NB4 (cell line): ENCODE results near the gene SAT2.

Experiments
- DNase-seq: peaks from one replicate; pipeline ENCODE4 v3.0.0; 2010; ENCODE audit warnings: low read depth
- H3K4me3 ChIP-seq: one replicate; pipeline ENCODE4 v1.5.1; 2011; ENCODE audit warnings: mild to moderate bottlenecking, low read depth, low read length, moderate library complexity
- MYC ChIP-seq: IDR thresholded peaks from 2 replicates; pipeline ENCODE4 v1.6.1; 2011; ENCODE audit warnings: low read depth, low read length
- POLR2A ChIP-seq: IDR thresholded peaks from 2 replicates; pipeline ENCODE4 v1.6.1; 2011; ENCODE audit warnings: mild to moderate bottlenecking; ENCODE audit not compliant: insufficient read length; ENCODE audit errors: extremely low read depth
- TF ChIP-seq, protein P1 (sequence below): IDR thresholded peaks from one replicate; pipeline ENCODE4 v1.5.1; 2012; ENCODE audit warnings: low read depth, low read length
- TF ChIP-seq, protein P2 (sequence below): IDR thresholded peaks from 2 replicates; pipeline ENCODE4 v1.6.1; 2011; ENCODE audit warnings: low read depth, low read length

The SAT2 gene

DNA sequence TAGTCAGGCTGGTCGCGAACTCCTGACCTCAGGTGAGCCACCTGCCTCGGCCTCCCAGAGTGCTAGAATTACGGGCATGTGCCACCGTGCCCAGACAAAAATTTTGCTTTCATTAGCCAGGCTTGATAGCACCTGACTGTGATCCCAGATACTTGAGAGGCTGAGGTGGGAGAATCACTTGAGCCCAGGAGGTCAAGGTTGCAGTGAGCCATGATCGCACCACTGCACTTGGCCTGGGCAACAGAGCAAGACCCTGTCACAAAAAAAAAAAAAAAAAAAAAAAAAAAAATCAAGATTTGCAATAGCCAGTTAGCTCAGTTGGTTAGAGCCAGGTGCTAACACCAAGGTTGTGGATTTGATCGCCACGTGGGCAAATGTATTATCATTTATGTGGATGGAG, 6.8 kb downstream of the SAT2 start:
- no peak for DNase-seq
- TF ChIP-seq, protein P1, sequence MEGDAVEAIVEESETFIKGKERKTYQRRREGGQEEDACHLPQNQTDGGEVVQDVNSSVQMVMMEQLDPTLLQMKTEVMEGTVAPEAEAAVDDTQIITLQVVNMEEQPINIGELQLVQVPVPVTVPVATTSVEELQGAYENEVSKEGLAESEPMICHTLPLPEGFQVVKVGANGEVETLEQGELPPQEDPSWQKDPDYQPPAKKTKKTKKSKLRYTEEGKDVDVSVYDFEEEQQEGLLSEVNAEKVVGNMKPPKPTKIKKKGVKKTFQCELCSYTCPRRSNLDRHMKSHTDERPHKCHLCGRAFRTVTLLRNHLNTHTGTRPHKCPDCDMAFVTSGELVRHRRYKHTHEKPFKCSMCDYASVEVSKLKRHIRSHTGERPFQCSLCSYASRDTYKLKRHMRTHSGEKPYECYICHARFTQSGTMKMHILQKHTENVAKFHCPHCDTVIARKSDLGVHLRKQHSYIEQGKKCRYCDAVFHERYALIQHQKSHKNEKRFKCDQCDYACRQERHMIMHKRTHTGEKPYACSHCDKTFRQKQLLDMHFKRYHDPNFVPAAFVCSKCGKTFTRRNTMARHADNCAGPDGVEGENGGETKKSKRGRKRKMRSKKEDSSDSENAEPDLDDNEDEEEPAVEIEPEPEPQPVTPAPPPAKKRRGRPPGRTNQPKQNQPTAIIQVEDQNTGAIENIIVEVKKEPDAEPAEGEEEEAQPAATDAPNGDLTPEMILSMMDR = no peak
- TF ChIP-seq, protein P2, sequence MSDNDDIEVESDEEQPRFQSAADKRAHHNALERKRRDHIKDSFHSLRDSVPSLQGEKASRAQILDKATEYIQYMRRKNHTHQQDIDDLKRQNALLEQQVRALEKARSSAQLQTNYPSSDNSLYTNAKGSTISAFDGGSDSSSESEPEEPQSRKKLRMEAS = no peak
- TF ChIP-seq MYC = no peak
- no peak for TF ChIP-seq POLR2A
- no peak overlapping the region for H3K4me3 ChIP-seq

DNA sequence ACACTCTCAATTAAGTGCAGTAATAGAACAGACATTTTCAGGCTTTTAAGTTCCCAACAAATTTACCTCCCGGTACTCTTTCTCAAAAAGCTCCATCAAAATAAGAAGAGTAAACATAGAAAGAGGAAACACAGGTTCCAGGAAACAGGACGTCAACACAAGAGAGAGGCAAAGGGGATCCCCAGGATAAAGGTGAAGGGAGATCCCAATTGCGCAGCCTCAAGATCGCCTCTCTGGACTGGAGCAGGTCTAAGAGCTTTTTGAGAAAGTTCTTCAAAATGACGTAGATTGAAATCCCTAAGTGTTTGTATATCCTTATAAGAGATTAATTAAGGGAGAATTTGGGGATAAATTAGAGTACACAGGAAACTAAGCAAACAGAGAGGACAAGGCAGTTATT, 9.0 kb downstream of the SAT2 start:
- H3K4me3 ChIP-seq = no peak overlapping the region
- TF ChIP-seq, protein P1 = no peak
- TF ChIP-seq POLR2A (no peak), MYC (no peak)
- TF ChIP-seq, protein P2 = no peak
- DNase-seq = no peak

DNA sequence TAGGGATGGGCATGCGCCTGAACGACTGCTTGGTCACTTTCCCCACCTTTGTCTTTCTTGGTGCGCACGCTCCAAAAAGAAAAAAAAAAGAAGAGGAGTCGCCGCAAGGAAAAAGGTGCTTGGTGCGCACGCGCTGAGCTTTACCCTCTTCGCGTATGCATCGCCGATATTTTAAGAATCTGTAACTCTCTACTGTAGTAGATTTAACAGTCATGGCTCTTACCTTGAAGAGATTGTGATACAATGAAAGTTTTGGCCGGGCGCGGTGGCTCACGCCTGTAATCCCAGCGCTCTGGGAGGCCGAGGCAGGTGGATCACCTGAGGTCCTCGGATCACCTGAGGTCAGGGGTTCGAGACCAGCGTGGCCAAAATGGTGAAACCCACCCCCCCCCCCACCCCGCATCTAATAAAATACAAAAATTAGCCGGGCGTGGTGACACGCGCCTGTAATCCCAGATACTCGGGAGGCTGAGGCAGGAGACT, 12.3 kb downstream of the SAT2 start:
- peak overlapping the region; percentile 42 for H3K4me3 ChIP-seq
- DNase-seq = no peak
- TF ChIP-seq POLR2A = peak; percentile 21
- TF ChIP-seq, protein P2 = no peak

DNA sequence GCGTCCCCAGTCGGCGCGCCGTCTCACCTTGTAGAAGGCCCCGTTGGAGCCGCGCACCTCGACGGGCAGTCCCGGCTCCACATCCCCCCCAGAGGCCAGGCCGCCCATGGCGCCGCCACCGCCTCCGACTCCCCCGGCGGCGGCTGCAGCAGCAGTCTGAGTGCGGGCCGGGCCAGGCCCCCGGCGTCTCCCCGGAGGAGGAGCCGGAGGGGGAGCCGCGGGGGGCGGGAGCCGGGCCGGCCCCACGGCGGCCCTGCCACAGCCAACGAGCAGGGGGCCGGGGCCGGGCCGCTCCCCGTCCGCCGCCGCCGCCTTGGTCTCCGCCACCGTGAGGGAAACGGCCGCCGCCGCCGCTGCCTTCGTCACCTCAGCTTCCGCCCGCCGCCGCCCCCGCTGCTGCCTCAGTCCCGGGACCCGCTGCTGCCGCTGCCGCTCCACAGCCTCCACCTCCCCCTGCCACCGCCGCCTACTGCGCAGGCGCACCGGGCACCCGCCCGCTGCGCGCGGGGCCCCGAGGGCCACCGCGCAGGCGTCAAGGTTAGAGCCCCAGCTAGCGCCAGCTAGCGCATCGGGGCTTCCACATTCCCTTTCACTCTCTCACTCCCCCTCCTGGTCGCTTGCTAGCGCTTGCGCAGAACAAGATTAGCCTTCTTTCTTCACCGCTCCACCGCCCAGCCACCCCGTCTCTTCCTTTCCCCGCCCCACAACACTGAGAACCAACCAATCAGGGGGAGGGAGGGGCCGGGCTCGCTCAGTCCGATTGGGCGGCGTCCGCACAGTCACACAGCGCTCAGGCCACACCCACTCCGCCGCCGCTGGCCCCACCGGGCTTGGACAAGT, 13.0 kb downstream of the SAT2 start, which contains the start of gene FXR2:
Gene FXR2, minus strand, starts transcription at position 473 of the 840 bp plus-strand sequence. Its CDS starts 365 bp downstream, at position 108.
- peak; percentile 98 for DNase-seq
- H3K4me3 ChIP-seq = peak within 1 kb of the TSS; percentile 85
- TF ChIP-seq POLR2A (peak; percentile 57), MYC (0 out of 2 replicates have a peak, but pooled peaks have one; percentile 27)
- TF ChIP-seq, protein P2 = peak; percentile 38; the same call in 1 of the 2 replicates
- TF ChIP-seq, protein P1 = peak; percentile 50

DNA sequence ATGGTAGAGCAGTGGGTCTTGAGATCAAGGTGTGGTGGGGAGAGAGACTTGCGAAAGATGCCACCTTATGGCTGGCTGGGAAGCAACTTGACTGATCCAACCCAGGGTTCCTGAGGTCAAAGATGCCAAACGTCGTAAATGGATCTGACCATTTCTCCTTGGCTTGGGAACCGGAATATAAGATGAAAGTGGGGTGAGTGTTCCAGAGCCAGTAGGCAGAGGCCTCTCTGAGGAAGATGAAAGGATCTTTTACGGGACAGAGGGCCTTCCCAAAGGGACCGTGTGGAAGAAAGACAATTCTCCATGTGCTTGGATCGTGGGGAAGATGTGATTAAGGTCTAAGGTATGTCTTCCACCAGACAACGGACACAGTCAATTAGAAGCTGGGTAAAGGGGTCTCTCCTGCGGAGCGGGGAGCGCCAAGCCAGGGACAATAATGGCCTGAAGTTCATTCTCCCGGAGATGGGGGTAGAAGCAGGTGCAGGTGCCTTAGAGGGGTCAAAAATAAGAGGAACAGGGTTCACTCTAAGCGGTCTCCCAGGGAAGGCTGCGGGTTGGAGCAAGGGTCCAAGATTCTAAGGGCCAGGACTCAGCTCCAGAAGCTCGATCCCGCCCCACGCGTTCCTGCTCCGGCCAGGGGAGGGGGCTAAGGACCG, 13.7 kb downstream of the SAT2 start:
- DNase-seq = no peak
- peak overlapping the region; percentile 85 for H3K4me3 ChIP-seq
- no peak for TF ChIP-seq POLR2A
- TF ChIP-seq, protein P2 = no peak
- TF ChIP-seq, protein P1 = no peak
- no peak for TF ChIP-seq MYC

DNA sequence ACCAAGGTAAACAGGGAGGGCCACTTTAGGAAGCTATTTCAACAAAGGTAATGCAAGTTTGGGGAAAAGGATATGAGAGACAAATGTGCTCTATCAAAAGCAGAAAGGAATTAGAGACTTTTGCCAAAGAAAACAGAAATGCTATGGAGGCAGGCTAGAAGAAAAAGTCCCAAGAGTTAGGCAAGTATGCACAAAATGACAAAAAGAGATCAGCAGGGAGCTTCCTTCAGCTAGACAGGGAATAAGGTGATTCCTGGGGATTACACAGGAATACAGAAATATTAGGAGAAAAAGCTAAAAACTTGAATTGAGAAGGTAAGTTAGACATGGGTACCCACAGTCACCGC, 15.4 kb downstream of the SAT2 start:
- TF ChIP-seq, protein P1 = no peak
- TF ChIP-seq MYC = no peak
- TF ChIP-seq POLR2A = no peak
- TF ChIP-seq, protein P2 = no peak
- H3K4me3 ChIP-seq = no peak overlapping the region
- DNase-seq = no peak
